BLaER1 treated with 17β-estradiol and CSF1 and Interleukin-3, amounts not matched to agents 10 nM and 100 nM (cell line): Measurements from ENCODE around the gene FIBP.

Source experiments
- H3K27ac ChIP-seq, 11 experiments: shearing (Covaris generic); formaldehyde crosslinking; 2 replicates each; pipeline ENCODE4 v1.8.1; 2022
- H3K27me3 ChIP-seq, 11 experiments: shearing (Covaris generic); formaldehyde crosslinking; 2 replicates each; pipeline ENCODE4 v1.8.1; 2022
- H3K36me3 ChIP-seq, 11 experiments: shearing (Covaris generic); formaldehyde crosslinking; 2 replicates each; pipeline ENCODE4 v1.8.1; 2022
- H3K4me1 ChIP-seq, 10 experiments: shearing (Covaris generic); formaldehyde crosslinking; 2 replicates each; pipeline ENCODE4 v1.8.1; 2022
- H3K4me2 ChIP-seq, 11 experiments: shearing (Covaris generic); formaldehyde crosslinking; 2 replicates each; pipeline ENCODE4 v1.8.1; 2022
- H3K4me3 ChIP-seq, 10 experiments: shearing (Covaris generic); formaldehyde crosslinking; 2 replicates each; pipeline ENCODE4 v1.8.1; 2022
- H3K9ac ChIP-seq, 11 experiments: shearing (Covaris generic); formaldehyde crosslinking; 2 replicates each; pipeline ENCODE4 v1.8.1; 2022
- H3K9me3 ChIP-seq, 11 experiments: shearing (Covaris generic); formaldehyde crosslinking; replicated peaks in 1 of 11; 2 replicates each; pipeline ENCODE4 v1.8.1; 2022
- H4K20me1 ChIP-seq, 11 experiments: shearing (Covaris generic); formaldehyde crosslinking; 2 replicates each; pipeline ENCODE4 v1.8.1; 2022
- Cebpa-rat ChIP-seq, 11 experiments: shearing (Covaris generic); IDR thresholded peaks; 2 replicates each; pipeline ENCODE4 v1.8.1; 2022

Gene FIBP

DNA sequence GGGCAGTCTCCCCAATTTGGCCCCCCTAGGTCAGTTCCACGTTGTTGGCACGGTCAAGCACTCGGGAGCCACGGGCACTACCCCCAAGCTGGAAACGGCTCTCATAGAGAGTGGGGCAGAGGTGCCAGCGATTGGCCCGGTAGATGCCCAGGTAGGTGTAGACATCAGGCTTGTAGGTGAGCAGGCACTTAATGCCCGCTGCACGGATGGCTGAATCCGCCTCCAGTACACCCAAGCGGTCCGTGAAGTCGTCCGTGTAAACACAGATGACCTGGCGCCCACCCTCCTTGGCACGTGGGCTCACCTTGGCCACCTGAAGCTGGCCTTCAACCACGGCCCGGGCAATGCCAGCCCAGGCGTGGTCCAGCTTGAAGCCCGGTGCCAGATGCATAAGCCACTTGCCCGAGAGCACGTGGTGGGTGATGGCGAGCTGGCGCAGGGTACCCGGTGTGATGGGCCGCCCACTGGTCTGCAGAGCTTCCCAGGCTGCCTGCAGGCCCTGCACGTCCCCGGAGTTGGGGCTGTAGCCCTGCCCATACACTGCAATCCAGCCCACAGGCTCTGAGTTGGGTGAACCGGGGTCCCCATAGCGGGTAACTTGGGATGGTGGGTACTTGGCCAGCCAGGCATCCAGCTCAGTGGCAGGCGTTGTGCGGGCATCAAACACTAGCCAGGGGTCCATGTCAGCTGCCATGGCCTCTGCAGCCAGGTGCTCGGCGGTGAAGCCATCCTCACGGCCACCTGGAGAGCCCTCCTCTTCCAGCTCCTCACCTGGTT lies 29.4 kb upstream of the FIBP start:
- TF ChIP-seq Cebpa-rat (IDR thresholded peaks at IDR 0.05): no peak
- Histone ChIP-seq H3K4me1 (peaks cover 53 to 68% (median 59%) of the 10 kb centered on the region in 10 experiments), H3K9me3 (no peaks in the 10 kb centered on the region), H3K4me3 (peak overlapping the region; percentile 78 to 99 (median 92)), H3K27ac (peak overlapping the region; percentile 90 to 97 (median 93); a peak in 19 of 22 replicates), H3K4me2 (peak overlapping the region; percentile 84 to 100 (median 95)), H3K27me3 (no peaks in the 10 kb centered on the region), H3K9ac (peak overlapping the region; percentile 89 to 99 (median 96); a peak in 21 of 22 replicates), H4K20me1 (peaks cover 5 to 36% (median 24%) of the 10 kb centered on the region in 11 experiments; a peak in 14 of 22 replicates), H3K36me3 (peaks cover 9 to 26% (median 13%) of the 10 kb centered on the region in 11 experiments)

DNA sequence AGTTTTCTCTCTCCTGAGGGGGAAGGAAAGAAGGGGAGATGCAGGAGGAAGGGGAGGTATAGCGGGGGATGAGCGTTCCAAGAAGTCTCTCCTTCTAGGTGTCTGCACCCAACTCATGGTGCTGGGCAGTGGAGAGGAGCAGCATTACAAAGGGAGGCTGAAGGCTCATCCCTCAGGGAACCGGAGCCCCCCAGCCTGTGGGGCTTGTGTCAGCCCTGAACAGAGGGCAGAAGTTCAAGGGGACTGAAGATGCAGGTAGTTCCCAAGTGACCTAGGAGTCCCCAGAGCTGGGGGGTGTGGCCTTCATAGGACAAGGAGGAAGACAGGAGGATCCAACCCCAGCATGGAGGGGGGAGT lies 28.8 kb upstream of the FIBP start:
- Histone ChIP-seq H3K4me2 (peak overlapping the region; percentile 84 to 100 (median 95)), H3K4me3 (peak overlapping the region in 9 of 10 experiments; percentile 78 to 99 (median 95); a peak in 10 of 20 replicates), H3K9ac (peak overlapping the region in 10 of 11 experiments; percentile 89 to 99 (median 96); a peak in 15 of 22 replicates), H3K27me3 (no peaks in the 10 kb centered on the region), H3K36me3 (peaks cover 3 to 20% (median 7%) of the 10 kb centered on the region in 11 experiments), H3K9me3 (no peaks in the 10 kb centered on the region), H4K20me1 (peaks cover 5 to 36% (median 24%) of the 10 kb centered on the region in 11 experiments; a peak in 14 of 22 replicates), H3K27ac (peak overlapping the region in 4 of 11 experiments; percentile 5 to 78 (median 61); a peak in 5 of 22 replicates), H3K4me1 (peaks cover 59 to 70% (median 64%) of the 10 kb centered on the region in 10 experiments)
- TF ChIP-seq Cebpa-rat (IDR thresholded peaks at IDR 0.05): no peak

DNA sequence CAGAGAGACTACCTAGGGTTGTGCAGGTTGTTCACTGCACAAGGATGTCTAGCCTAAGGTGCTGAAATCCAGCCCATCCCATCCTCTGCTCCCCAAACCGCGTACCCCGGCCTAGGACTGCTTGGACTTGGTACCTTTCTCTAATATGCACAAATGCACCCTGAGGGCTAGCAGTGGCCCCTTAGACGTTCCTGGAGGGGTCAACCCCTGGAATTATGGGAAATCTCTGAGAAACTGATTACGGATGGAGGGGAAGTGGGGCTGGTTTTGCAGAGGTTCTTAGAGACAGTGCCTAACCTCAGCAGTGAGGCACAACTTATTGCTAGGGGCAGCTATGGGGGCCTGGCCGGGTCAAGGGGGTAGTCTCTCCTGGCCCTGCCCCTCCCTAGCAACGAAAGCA lies 28.1 kb upstream of the FIBP start:
- TF ChIP-seq Cebpa-rat (IDR thresholded peaks at IDR 0.05): no peak
- peaks cover 5 to 36% (median 24%) of the 10 kb centered on the region in 11 experiments; a peak in 14 of 22 replicates for H4K20me1 ChIP-seq
- peak overlapping the region; percentile 38 to 99 (median 95); a peak in 19 of 22 replicates for H3K9ac ChIP-seq
- peaks cover 0 to 14% (median 3%) of the 10 kb centered on the region in 11 experiments; a peak in 5 of 22 replicates for H3K36me3 ChIP-seq
- peaks cover 62 to 76% (median 71%) of the 10 kb centered on the region in 10 experiments for H3K4me1 ChIP-seq
- H3K4me2 ChIP-seq: peak overlapping the region; percentile 84 to 100 (median 95)
- H3K27ac ChIP-seq: peak overlapping the region in 8 of 11 experiments; percentile 5 to 78 (median 61); a peak in 12 of 22 replicates
- H3K27me3 ChIP-seq: no peaks in the 10 kb centered on the region
- H3K4me3 ChIP-seq: peak overlapping the region in 4 of 10 experiments; percentile 1 to 95 (median 68); a peak in 4 of 20 replicates
- H3K9me3 ChIP-seq: no peaks in the 10 kb centered on the region

DNA sequence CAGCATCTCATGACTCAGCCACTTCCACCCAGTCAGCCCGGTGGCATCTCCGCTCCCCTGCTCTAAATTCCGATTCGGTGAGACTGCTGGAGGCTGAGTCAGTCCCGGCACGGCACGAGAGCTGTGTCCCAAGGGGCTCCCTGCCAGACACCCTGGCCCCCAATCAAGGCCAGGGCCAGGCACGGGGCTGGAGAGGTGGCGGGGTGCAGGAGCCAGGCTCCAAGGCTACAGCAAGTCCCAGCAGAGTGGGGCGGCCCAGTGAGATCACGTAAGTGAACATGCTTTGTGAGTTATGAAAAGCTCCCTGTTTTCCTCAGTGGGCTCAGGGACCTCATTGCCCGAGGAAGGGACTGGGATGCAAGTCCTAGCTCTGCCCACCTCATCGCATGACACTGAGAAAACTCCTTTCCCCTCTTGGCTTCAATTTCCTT lies 27.6 kb upstream of the FIBP start:
- Histone ChIP-seq H3K36me3 (peaks cover 0 to 10% (median 0%) of the 10 kb centered on the region in 11 experiments; a peak in 3 of 22 replicates), H3K27ac (peak overlapping the region; percentile 10 to 78 (median 67); a peak in 19 of 22 replicates), H3K27me3 (no peaks in the 10 kb centered on the region), H3K9me3 (no peaks in the 10 kb centered on the region), H3K4me2 (peak overlapping the region; percentile 84 to 100 (median 95)), H3K4me3 (peak overlapping the region in 4 of 10 experiments; percentile 31 to 89 (median 40); a peak in 8 of 20 replicates), H3K9ac (peak overlapping the region; percentile 38 to 99 (median 94); a peak in 20 of 22 replicates), H4K20me1 (peaks cover 5 to 35% (median 23%) of the 10 kb centered on the region in 11 experiments; a peak in 14 of 22 replicates), H3K4me1 (peaks cover 60 to 77% (median 70%) of the 10 kb centered on the region in 10 experiments)
- TF ChIP-seq Cebpa-rat (IDR thresholded peaks at IDR 0.05): no peak

DNA sequence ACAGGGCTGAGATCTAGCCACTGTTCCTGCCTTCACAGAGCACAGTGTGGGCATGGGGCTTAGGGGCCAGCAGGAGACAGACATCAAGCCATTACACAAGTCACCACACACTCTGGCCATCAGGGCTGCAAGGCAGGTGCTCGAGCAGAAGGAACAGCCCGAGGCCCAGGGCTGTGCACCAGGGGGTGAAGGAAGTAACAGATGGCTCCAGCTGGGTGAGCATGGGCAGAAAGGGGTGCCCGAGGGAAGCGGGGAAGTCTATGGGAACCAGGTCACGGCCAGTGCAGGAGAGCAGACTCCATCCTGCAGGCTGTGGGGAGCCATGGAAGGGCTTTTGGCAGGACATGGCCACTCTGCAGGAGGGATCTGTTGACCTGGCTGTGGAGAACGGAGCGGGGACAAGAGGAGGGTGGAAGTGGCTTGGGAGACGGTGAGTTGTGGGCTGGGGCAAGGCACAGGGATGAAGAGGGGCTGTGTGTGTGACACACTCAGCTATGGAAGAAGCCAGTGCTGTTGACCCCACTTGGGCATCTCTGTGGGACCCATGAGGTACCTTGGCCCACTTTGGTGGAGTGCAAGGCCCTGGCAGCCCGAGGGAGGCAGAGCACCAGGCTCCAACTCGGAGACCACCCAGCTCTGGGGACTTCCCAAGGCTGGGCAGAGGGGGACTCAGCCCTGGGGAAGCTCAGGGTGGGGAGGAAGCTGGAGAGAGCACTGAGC lies 27.0 kb upstream of the FIBP start:
- TF ChIP-seq Cebpa-rat (IDR thresholded peaks at IDR 0.05): no peak
- peak overlapping the region; percentile 10 to 78 (median 67); a peak in 19 of 22 replicates for H3K27ac ChIP-seq
- H4K20me1 ChIP-seq: peaks cover 2 to 29% (median 19%) of the 10 kb centered on the region in 11 experiments; a peak in 14 of 22 replicates
- peak overlapping the region; percentile 84 to 100 (median 95) for H3K4me2 ChIP-seq
- H3K4me1 ChIP-seq: peaks cover 54 to 77% (median 67%) of the 10 kb centered on the region in 10 experiments
- no peaks in the 10 kb centered on the region for H3K27me3 ChIP-seq
- H3K9ac ChIP-seq: peak overlapping the region; percentile 26 to 99 (median 94); a peak in 16 of 22 replicates
- H3K9me3 ChIP-seq: no peaks in the 10 kb centered on the region
- peak overlapping the region in 4 of 10 experiments; percentile 5 to 46 (median 33); a peak in 5 of 20 replicates for H3K4me3 ChIP-seq
- H3K36me3 ChIP-seq: peaks cover 0 to 10% (median 0%) of the 10 kb centered on the region in 11 experiments; a peak in 2 of 22 replicates

DNA sequence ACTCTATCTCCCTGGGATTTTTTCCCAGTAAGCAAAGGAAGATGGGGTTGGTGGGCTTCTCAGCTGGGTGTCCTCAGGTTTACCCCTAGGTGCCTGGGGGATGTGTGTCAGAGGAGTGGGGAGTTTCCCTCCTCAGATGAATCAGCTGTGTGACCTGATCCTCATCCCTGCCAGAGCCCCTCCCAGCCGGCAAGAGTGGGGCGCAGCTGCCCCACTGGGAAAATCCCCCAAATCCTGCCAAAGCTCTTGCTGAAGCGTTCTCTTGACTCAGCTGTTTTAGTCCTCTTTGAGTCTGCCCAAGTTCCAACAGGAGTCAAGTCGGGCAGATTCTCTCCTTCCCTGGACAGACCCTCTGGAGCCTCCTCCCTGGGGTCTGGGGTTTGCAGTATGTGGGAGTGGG lies 24.6 kb upstream of the FIBP start:
- no peak for TF ChIP-seq Cebpa-rat (IDR thresholded peaks at IDR 0.05)
- Histone ChIP-seq H3K36me3 (peaks cover 0 to 10% (median 0%) of the 10 kb centered on the region in 11 experiments; a peak in 2 of 22 replicates), H3K9me3 (no peaks in the 10 kb centered on the region), H3K4me1 (peaks cover 48 to 82% (median 70%) of the 10 kb centered on the region in 10 experiments), H4K20me1 (peaks cover 0 to 28% (median 18%) of the 10 kb centered on the region in 11 experiments; a peak in 12 of 22 replicates), H3K4me3 (no peak overlapping the region), H3K9ac (no peak overlapping the region), H3K27me3 (no peaks in the 10 kb centered on the region), H3K4me2 (peak overlapping the region in 6 of 11 experiments; percentile 8 to 76 (median 71); a peak in 6 of 22 replicates), H3K27ac (no peak overlapping the region)

DNA sequence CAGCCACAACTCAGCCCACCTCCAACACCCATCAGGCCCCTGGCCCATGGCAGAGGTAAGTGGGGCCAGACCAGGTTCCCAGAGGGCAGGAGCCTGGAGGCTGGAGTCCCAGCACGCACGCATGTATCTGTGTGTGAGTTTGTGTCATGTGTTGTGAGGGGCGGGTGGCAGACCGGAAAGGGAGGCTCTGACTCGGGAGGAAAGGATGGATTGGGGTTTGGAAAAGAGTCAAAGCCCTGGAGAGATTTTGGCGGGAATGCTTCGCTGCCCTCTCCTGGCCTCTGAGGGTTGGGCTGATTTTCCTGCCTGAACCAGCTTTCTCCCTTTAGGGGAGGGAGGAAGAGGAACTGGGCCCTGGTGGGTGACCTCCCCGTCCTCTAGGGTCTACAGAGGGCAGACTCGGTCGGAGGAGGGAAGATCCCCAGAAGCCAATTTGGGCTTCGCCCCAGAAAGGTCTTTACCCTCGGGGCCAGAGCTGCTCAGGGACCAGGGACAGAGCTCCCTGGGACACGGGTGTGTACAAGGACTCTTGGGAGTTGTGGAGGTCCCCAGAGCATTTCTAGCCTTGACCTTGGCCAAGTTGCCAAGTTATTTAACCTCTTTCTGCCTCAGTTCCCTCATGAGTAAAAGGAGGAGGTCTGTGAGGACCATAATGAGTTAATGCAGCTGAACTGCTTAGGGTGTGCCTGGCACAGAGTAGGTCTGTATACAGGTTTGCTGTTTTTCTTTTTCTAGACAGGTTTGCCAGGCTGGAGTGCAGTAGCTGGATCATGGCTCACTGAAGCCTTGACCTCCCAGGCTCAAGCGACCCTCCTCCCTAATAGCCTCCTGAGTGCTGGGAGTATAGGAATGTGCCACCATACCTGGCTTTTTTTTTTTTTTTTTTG lies 23.7 kb upstream of the FIBP start:
- no peak overlapping the region for H3K4me3 ChIP-seq
- no peaks in the 10 kb centered on the region for H3K27me3 ChIP-seq
- H3K36me3 ChIP-seq: 0 out of 22 replicates have a peak, but pooled peaks cover 0 to 1% (median 0%) of the 10 kb centered on the region in 11 experiments
- peak overlapping the region in 8 of 11 experiments; percentile 3 to 42 (median 20); a peak in 9 of 22 replicates for H3K9ac ChIP-seq
- H3K4me2 ChIP-seq: peak overlapping the region; percentile 63 to 83 (median 75)
- TF ChIP-seq Cebpa-rat (IDR thresholded peaks at IDR 0.05): no peak
- H3K27ac ChIP-seq: peak overlapping the region in 6 of 11 experiments; percentile 15 to 58 (median 44); a peak in 8 of 22 replicates
- no peaks in the 10 kb centered on the region for H3K9me3 ChIP-seq
- H3K4me1 ChIP-seq: peaks cover 39 to 73% (median 61%) of the 10 kb centered on the region in 10 experiments
- H4K20me1 ChIP-seq: peaks cover 0 to 22% (median 13%) of the 10 kb centered on the region in 11 experiments; a peak in 12 of 22 replicates
